Cardiac fibroblast (primary cell): ENCODE measurements around the gene GALNT18.

Source experiments
- DNase-seq, 2 donors: peaks; one replicate each; pipeline versions ENCODE4 v3.0.0 to v3.0.0-alpha.2; 2010; ENCODE audit warnings: low read depth in 2 of 2
- H3K4me3 ChIP-seq, 2 donors: replicated peaks in 1 of 2; 1 replicate in 1 of 2; 2 replicates in 1 of 2; pipeline ENCODE4 v1.5.1; 2011; ENCODE audit warnings: low read depth in 2 of 2, low read length in 2 of 2, mild to moderate bottlenecking in 2 of 2, moderate library complexity in 1 of 2
- TF ChIP-seq, protein P1 (sequence below): IDR thresholded peaks from one replicate; pipeline ENCODE4 v1.5.1; 2011; ENCODE audit warnings: low read depth, mild to moderate bottlenecking, low read length, inconsistent platforms

The GALNT18 gene

DNA sequence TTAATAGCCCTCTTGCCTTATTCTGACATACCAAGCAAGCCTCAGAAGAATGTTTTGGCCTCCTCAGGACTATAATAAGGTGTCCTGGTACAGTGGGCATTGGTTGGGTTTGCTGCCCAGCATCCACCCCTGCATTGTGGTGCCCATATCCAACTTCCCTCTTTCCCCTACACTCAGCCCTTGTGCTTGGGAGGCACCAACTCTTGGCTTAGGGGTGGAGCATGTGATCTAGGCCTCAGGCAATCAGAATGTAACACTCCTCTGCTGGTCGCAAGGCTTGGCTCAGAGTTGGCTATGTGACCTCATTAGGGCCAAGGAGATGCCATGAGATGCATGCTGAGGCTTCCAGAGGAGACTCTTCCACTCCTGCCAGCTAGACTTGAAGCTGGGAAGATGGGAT lies 391.7 kb downstream of the GALNT18 start:
- H3K4me3 ChIP-seq: no peak overlapping the region
- TF ChIP-seq, protein P1, sequence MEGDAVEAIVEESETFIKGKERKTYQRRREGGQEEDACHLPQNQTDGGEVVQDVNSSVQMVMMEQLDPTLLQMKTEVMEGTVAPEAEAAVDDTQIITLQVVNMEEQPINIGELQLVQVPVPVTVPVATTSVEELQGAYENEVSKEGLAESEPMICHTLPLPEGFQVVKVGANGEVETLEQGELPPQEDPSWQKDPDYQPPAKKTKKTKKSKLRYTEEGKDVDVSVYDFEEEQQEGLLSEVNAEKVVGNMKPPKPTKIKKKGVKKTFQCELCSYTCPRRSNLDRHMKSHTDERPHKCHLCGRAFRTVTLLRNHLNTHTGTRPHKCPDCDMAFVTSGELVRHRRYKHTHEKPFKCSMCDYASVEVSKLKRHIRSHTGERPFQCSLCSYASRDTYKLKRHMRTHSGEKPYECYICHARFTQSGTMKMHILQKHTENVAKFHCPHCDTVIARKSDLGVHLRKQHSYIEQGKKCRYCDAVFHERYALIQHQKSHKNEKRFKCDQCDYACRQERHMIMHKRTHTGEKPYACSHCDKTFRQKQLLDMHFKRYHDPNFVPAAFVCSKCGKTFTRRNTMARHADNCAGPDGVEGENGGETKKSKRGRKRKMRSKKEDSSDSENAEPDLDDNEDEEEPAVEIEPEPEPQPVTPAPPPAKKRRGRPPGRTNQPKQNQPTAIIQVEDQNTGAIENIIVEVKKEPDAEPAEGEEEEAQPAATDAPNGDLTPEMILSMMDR: no peak
- DNase-seq: no peak

DNA sequence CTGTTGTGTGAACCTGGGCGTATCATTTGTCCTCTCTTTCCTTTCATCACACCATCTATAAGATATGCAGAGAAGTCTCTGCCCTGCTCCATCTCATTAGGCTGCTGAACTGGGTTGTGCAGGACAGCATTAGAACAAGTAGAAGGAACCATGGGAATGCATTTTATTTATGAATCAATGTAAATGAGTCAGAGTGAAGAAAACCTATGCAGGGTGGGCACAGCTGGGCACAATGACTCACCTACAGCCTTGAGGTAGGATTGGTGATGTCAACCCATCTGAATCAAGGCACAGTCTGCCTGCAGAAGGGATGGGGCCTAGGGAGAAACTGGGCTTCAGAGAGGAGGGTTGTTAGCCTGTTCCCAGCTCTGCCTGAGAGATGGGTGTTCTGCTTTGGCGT lies 392.2 kb downstream of the GALNT18 start:
- no peak overlapping the region for H3K4me3 ChIP-seq
- DNase-seq: no peak
- TF ChIP-seq, protein P1: no peak

DNA sequence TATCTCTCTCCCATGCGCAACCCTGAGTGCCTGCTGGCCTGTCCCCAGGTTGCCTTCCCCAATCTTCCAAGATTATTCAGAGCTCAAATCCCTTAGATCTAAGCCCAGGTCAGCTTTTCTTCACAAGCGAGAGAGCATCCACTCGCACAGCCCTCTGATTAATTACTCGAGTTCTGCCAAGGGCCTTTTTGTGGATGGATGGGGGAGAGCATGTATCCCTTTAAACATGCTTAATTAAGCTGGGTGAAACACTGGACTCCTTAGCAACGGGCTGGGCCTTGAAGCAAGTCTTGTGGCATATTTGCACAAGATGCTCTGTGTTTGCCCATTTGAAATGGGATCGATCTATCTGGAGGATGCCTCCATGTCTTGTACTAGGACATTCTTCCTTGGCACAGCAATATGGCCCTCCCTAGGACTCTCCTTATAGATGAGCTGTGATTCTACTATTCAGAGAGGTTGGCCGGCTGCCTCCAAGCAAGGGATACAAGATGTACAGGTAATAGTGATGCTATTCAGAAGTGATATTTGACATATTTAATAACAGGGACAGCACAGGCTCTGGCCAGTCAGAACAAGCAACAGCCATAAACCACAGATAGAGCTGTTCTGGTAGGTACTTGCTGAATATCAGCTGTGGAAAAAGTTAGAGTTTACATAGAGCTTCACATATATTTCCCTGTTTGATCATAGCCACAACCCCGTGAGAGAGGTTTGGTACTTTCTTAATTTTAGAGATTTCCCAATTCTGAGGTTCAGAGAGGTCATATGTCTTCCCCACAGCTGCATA lies 394.3 kb downstream of the GALNT18 start:
- TF ChIP-seq, protein P1: no peak
- no peak overlapping the region for H3K4me3 ChIP-seq
- no peak for DNase-seq
